HG03575 (cell line): ENCODE data around the gene OPA1.

Experiments
- ATAC-seq: cut with Tn5 transposase; IDR thresholded peaks from one replicate; pipeline ENCODE4 v1.9.1; 2021; ENCODE audit not compliant: unreplicated experiment, insufficient number of reproducible peaks, low FRiP score; ENCODE audit errors: extremely low read depth

Gene OPA1

DNA sequence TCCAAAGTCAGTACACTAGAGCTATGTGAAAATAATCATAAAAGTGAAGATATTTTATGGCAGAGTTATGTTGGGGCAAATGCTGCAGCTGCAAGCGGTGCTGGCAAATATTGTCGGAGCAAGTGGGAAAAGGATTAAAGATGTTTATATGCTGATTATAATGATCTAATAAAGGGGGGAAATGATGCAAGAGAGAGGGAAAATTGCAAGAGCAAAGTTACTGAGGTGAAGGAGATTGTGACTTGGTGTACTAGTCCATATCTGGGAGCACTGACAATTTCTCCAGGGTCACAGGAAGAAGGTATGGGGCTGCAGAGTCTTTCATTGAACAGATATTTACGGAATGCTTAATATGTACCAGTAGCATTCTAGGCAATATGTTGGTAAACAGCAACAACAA is 45.8 kb downstream of the OPA1 start:
- no peak for ATAC-seq

DNA sequence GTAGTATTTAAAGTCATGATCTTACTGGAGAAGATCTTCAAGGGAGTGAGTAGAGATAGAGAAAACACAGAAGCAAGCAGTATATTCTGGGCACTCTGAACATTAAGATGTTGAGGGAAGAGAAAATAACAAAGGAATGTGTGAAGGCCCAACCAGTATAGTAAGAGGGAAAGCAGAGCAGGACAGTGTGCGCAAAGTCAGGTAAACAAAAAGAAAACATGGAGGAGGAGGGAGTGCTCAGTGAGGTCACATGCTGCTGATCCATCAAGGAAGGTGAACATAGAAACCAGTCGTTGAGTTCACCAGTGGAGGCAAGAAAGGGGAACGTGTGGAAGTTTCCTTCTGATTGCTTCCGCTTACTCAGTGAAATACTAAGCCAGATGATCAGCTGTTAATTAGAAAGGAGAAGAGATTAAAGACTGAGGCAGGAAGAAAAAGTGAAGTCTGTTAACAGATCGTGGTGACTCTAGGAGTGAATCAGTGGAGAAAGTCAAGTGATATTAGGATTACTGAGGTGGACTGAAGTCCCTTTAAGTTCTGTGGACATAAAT is 47.2 kb downstream of the OPA1 start:
- ATAC-seq: no peak

DNA sequence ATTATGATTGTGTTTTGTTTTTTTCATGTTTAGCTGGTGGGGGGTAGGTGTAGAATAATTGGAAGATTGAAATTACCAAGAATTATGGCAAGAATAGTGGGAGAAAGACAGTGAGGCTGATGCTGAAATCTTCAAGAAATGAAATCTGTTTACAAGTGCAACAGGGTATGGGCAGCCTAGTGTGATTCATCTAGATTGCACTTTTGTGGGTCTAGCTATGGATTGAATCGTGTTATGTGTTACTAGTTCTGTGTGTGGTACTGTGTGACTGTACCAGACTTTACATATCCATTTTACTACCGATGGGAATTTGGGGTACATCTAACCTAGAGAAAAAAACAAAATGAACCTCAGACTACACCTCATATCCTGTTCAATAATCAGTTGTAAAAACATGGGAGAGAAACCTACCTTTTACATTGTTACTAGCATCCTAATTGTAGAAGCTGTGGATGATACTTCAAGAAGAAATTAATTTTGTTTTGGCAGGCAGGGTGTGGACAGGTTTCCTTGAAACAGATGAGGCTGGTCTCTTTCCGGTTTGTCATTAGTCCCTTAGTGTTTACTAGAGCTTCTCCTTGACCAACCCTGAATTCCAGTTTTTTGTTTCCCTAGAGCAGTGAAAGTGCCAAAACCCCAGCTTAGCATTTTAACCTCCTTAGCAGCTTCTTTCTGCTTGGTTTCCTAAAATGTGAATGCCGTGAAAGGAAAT is 47.9 kb downstream of the OPA1 start:
- ATAC-seq: no peak

DNA sequence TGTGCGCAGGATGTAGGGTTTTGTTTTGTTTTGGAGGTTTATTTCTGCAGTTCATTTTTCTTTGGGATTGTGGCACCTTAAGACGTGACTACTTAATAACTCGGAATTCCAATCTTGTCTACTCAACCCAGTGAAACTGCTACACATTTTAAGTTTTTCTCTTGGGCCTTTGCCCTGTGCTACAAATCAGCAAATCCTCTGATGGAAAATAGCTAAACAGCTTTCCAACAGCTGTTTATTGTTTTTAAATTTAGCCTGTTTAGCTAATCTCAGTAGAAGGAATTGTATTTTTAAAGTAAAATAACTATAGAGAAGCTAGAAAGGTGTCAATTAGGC is 48.4 kb downstream of the OPA1 start:
- no peak for ATAC-seq

DNA sequence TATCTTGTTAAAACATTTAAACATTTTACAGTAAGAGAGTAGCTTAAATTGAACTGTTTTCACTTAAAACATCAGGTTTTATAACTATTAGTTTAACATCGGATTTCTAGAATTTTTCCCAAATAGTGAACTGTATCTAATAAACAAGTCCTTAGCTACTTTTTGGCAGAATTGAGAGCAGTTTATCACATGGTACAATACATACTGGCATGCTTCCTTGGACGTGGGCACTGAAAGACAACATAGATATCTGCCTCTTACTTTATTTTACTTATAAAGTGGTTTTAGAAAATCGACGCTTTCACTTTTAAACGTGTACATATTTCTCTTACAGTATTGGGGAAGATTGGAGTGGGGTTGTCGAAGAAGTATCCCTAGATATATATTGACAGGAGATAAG is 52.8 kb downstream of the OPA1 start:
- ATAC-seq: no peak

DNA sequence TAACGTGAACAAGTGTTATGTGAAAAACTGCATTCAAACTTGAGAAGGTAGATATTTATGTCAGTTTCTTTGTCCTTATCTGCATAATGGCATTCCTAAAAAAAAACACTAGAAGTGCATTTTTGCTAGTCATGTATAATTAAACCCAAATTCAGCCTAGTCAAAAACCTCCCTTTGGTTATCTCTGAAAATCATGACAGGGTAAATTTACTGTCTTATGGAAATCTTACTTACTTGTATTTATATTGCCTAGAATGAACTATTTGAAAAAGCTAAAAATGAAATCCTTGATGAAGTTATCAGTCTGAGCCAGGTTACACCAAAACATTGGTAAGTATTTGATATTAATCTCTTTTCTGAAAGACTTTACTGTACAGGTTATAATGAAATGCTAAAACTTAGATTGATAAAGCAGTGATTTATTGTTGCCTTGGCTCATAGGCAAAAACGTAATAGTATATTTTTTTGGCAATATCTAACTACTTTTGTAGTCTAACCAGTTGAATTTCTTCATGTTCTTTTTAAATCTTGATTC is 55.6 kb downstream of the OPA1 start:
- ATAC-seq: no peak

DNA sequence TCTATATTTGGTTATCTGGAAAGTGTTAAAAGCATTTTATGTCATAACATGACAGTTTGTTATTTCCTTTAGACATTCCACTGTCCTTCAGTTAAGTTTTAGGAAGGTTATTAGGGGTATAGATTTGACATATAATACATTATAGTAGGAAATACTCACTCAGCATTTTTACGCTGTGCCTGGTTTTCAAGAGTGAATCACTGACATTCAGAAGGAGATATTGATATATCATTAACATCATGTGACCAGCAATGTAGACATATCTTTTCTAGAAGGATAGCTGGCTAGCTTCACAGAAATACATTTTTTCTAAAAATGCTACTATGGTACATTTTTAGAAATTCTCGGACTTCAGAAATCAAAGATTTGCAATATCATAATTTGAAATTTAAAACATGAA is 57.6 kb downstream of the OPA1 start:
- ATAC-seq: no peak

DNA sequence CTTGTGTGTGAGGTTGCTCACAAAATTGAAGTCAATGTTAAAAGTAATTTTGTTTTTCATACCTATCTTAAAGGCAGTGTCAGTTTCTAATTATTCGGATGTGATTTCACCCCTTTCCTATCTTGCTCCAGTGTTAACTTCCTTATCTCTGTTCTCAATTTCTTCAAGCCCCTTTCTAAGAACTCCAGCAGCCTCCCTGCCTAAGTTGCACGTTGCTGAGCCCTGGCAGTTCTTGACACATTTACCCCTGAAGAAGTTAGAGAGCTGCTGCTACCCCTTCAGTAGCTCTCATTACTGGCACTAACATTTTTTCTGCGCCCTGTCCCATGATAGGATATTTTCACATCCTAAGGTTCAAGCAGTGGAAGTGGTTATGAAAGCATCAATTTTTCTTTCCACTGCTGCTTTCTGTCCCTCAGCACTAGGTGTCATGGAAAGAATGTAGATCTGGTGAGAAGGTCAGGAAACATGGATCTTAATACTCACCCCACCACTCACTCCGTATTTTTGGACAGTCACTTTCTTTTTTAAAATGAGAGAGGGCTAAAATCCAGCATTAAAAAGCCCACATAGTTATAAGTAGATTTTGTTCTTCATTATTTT is 62.9 kb downstream of the OPA1 start:
- ATAC-seq: no peak

DNA sequence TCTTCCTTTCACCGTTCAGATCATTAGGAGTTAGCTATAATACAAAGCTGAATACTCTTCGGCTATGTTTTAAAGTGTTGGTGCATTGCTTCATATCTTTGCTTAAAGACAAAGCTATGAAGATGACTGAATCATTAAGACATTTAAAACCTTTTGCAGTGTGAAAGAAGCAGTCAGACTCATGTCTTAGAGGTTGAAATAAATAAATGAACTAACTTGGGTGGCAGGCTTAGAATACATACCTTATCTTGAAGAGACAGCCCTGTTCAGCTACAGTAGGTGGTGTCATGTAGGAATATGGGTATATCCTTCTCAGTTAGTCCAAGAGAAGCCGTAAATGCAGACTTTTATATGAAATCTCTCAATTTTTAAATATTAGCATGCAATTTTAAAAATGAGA is 63.4 kb downstream of the OPA1 start:
- ATAC-seq: no peak

DNA sequence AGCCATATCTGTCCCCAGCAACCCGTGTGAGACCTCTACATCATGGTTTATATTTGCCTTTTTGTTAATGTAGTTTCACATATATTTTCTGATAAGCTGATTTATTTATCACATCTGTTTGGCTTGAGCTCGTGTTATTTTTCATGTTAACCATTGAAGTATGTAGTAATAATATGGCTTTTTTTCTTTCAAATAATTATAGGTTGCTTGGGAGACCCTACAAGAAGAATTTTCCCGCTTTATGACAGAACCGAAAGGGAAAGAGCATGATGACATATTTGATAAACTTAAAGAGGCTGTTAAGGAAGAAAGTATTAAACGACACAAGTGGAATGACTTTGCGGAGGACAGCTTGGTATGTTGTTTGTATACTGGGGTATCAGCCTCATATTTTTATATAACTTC is 63.9 kb downstream of the OPA1 start:
- ATAC-seq: no peak

DNA sequence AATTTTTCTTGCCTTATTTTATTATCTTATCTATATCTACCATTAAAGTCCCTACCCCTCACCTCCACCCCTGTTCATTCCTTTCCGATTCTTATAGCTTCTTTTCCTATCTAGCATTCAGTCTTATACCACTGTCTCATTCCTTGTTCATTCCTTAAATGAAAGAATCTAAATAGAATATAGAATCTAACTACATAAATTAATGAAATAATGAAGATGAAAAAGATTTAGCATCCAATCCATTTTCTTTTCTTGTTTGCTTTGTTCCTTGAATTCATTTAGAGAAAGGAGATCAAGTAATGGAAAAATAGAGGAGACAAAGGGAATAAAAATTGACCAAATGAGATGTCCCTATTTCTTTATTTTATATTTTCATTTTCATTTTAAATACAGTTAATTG is 67.2 kb downstream of the OPA1 start:
- no peak for ATAC-seq

DNA sequence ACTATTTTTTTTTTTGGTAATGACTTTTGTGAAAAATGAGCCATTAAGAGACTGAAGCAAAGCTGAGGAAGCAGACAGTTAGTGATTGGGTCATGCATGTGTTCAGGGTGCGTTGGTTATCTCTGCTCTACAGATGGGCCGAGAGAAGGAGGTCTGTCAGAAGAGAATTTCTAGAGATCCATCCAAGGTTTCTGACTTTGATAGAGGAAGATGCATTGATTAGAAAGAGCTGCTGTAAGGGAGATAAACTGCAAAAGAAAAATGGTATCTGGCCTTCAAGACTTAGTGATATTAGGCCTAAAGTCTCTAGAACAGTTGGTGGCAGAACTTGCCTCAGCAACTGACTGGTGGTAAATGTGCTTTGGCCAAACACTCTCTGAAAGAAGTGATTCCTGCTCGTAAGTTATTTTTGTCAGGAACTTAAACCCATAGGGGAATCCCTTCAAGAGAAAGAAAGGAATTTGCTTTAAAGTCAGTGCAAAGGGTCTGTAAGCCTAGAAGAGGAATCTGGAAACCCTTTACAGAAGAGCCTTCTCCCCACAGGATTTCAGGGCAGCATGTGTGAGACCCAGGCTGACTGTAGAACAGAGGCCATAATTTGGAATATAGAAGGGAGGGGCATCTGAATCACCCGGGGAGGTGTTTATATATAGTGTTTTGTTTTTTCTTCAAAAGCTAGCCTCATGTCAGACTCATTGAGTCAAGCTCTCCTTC is 67.8 kb downstream of the OPA1 start:
- no peak for ATAC-seq

DNA sequence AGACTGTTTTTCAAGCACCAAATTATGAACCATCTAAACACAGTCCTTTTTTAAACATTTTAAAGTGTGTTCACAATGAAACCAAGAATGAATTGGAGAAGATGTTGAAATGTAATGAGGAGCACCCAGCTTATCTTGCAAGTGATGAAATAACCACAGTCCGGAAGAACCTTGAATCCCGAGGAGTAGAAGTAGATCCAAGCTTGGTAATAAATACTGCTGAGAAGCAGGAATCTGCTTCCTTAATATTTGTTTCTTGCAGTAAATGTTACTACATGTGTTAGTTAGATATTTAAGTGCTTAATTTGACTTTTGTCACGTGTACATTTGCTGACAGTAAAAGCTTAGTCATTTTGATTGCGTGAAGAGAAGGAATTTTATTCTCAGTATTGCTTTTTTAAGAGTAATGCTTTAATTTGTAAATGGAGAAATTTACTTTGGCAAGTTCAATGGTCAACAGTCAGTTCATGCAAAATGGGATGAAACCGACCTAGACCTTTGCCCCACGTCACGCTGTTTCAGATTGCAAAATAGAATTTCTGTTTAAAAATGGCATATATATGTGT is 69.8 kb downstream of the OPA1 start:
- no peak for ATAC-seq

DNA sequence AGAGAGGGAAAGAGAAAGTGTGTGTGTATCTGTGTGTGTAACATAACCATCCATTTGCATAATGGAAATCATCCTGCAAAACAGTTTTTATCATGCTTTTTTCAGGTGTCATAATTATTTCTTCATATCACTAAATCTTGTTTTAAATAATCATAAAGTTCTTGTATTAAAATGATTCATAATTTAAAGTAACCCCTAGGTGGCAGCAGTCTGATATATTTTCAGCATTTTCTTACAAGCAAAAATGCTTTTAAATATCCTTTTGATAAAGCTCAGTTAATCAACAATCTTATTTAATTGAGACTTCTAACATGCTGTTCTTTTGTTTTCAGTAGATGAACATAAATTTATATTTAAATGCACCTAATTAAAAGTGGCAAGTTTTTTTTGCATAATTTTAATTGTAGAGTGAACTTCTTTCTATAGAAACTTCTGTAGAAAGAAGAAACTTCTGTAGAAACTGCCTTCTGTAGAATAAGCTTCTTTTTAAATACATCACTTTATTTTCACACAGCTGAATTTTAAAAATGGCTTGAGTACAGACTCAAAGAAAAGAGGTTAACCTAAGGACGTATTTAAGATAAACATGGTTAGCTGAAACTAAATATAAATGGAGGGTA is 72.5 kb downstream of the OPA1 start:
- ATAC-seq: no peak

DNA sequence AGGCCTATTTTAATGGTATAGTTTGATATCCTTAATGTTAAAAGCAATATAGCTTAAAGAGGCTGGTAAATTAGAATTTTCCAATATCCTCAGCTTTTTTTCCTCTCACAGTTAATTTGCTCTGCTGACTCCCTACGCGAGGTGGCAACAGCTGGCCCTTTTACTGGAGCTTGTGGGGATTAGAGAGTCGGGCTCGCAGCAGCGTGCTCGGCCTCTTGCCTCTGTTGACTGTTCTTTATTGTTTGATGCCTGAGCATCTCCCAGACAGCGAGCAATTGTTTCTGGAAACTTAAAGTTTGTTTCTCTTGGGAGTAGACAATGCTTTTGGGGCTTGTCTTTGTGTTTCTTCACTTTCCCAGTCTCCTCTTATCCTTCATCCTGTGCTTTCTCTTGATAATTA is 80.8 kb downstream of the OPA1 start:
- no peak for ATAC-seq

DNA sequence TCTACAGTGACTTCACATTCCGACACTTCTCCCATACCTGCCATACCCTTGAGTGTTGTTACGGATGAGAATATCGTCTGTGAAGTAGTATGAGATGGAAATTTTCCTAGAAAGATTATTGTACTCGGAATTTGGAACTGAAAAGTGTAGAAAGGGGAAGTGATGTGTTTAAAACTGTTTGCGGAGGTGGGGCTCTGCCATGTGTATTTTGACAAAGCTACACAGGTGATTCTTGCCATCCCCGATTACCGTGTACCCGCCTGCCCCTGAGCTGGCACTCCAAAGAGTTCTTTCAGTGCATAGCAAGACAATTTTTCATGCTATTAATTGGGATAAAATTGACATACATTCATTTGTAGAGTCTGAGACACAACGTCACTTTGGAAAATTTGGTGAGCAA is 81.7 kb downstream of the OPA1 start:
- no peak for ATAC-seq

DNA sequence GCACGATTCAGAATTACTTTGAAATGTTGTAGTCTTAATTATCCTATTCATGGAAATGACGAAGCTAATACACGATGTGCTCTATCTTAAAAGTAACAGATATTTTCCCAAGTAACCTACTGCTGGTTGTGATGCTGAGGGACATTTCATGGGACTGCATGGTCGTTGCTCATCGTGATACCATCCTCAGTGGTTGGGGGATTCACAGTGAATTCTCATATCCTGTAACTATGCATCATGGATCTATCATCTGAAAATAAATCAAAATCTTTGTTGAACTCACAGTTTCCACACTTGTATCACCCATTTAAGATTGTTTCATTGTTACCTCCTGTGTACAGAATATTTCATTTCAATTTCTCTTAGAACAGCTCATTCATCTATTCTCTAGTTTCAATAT is 84.7 kb downstream of the OPA1 start:
- ATAC-seq: no peak

DNA sequence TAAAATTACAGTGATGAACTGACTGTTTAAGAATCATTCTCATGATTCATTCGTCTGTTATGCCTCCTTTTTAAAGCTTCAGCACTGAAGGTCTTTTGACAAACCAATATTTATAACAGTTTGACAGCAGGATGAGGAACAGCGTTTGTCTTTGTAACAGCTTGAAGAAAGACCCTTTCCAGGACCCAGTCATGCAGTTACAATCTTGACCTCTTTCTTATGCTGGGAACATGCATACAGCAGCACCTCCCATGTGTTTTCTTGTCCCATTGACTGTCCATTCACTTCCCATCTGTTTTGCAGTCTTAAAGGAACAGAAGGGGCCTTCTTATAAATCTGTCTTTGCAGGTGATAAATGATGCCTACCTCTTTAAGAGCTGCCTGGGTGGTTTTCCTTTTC is 87.2 kb downstream of the OPA1 start:
- ATAC-seq: no peak

DNA sequence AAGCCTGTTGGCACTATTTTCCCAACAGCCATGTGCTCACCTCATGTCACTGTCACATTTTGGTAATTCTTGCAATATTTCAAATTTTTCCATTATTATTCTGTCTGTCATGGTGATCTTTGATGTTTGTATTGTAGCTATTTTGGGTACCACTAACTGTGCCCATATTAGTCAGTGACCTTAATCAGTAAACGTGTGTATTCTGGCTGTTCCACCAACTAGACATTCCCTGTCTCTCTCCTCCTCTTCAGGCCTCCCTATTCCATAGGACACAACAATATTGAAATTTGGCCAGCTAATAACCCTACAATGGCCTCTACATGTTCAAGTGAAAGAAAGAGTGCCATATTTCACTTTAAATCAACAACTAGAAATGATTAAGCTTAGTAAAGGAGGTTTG is 88.6 kb downstream of the OPA1 start:
- ATAC-seq: no peak
